GM12878 (cell line): Measurements from ENCODE around the gene ARHGAP12. TPM values are rescaled to one million over a fixed set of nuclear protein-coding genes. Genes with fewer than 3 reads are reported as not detected.

Source experiments
- ATAC-seq: fragments of 200-7000 bp; cut with Tn5 transposase; 3 replicates; pipeline ENCODE4 v1.9.1; 2020; ENCODE audit warnings: mild to moderate bottlenecking, moderate library complexity
- BruUV-seq: library from RNA; stranded (reverse); fragments of 400-500 nt; replicated peaks from 2 replicates; lab custom pipeline; 2021; lab: Mats Ljungman, UMichigan
- CTCF ChIA-PET: fragments of 300-600 bp; sonication (Branson Sonifier 250); formaldehyde crosslinking; extraction: SDS; loops from one replicate; lab custom pipeline; 2021; ENCODE audit warnings: inconsistent platforms; lab: Yijun Ruan, JAX
- POLR2A ChIA-PET: fragments of 350-600 bp; formaldehyde crosslinking; extraction: SDS; loops from one replicate; lab custom pipeline; 2021; ENCODE audit warnings: inconsistent platforms; lab: Charles Lee
- RAD21 ChIA-PET: fragments of 300-600 bp; sonication (Branson Sonifier 250); formaldehyde crosslinking; loops from one replicate; lab custom pipeline; 2023; ENCODE audit warnings: antibody characterized with exemption; ENCODE audit not compliant: unreplicated experiment; lab: Charles Lee
- SMC1A ChIA-PET: fragments of 300-600 bp; sonication (Branson Sonifier 250); formaldehyde crosslinking; loops from one replicate; lab custom pipeline; 2023; ENCODE audit not compliant: unreplicated experiment, uncharacterized antibody; lab: Charles Lee
- DNase-seq: peaks from one replicate; pipeline ENCODE4 v3.0.0-alpha.2; 2011; ENCODE audit warnings: low read depth, low spot score
- FAIRE-seq: peaks from 3 replicates; lab custom pipeline; 2011; peaks lifted over from hg19 to GRCh38; lab: Jason Lieb, UNC
- H2AFZ ChIP-seq: 2 replicates; pipeline ENCODE4 v1.6.0; 2011; ENCODE audit warnings: low read depth, low read length, control low read depth; ENCODE audit not compliant: control insufficient read depth
- H3K27ac ChIP-seq: 2 replicates; pipeline ENCODE4 v1.5.1; 2011; ENCODE audit warnings: control low read depth; ENCODE audit not compliant: control insufficient read depth, insufficient read depth
- H3K27me3 ChIP-seq, 2 experiments: replicated peaks in 1 of 2; 2 replicates each; pipeline versions ENCODE4 v1.6.0 to v1.6.1; 2011; ENCODE audit warnings: low read length in 1 of 2; ENCODE audit not compliant: control insufficient read depth in 2 of 2, insufficient read depth in 2 of 2
- H3K36me3 ChIP-seq, 2 experiments: 2 replicates each; pipeline ENCODE4 v1.5.1; 2011; ENCODE audit warnings: low read length in 1 of 2; ENCODE audit not compliant: control insufficient read depth in 2 of 2, insufficient read depth in 2 of 2
- H3K4me1 ChIP-seq: 2 replicates; pipeline ENCODE4 v1.6.1; 2011; ENCODE audit warnings: mild to moderate bottlenecking, low read length, moderate library complexity, mixed read lengths; ENCODE audit not compliant: control insufficient read depth, insufficient read depth
- H3K4me2 ChIP-seq: 2 replicates; pipeline ENCODE4 v1.6.0; 2011; ENCODE audit warnings: control low read depth; ENCODE audit not compliant: control insufficient read depth, insufficient read depth
- H3K4me3 ChIP-seq: fragments of 200-600 bp; sonication (generic); 2 replicates; pipeline ENCODE4 v1.5.1; 2016
- H3K79me2 ChIP-seq: 2 replicates; pipeline ENCODE4 v1.6.0; 2011; ENCODE audit warnings: low read length; ENCODE audit not compliant: control insufficient read depth, insufficient read depth
- H3K9ac ChIP-seq: 2 replicates; pipeline ENCODE4 v1.8.0; 2011; ENCODE audit warnings: low read length, control low read depth, mixed read lengths; ENCODE audit not compliant: control insufficient read depth, insufficient read depth
- H3K9me3 ChIP-seq: replicated peaks from 3 replicates; pipeline ENCODE4 v1.5.1; 2011; ENCODE audit warnings: mild to moderate bottlenecking, low read length; ENCODE audit not compliant: control insufficient read depth, insufficient read depth
- H4K20me1 ChIP-seq: 2 replicates; pipeline ENCODE4 v1.6.0; 2011; ENCODE audit not compliant: control insufficient read depth, insufficient read depth
- BRCA1 ChIP-seq: IDR thresholded peaks from 2 replicates; pipeline ENCODE4 v1.6.1; 2011; ENCODE audit warnings: low read depth, low read length, improper control_type of control experiment
- EED ChIP-seq: sonication (generic); IDR thresholded peaks from 2 replicates; pipeline ENCODE4 v1.6.1; 2016; ENCODE audit warnings: antibody characterized with exemption, low read depth
- FOS ChIP-seq: IDR thresholded peaks from 3 replicates; pipeline ENCODE4 v1.6.1; 2011; ENCODE audit warnings: borderline replicate concordance; ENCODE audit not compliant: insufficient read length; ENCODE audit errors: extremely low read depth
- FOXM1 ChIP-seq: IDR thresholded peaks from 2 replicates; pipeline ENCODE4 v1.6.1; 2012; ENCODE audit warnings: low read depth, mild to moderate bottlenecking, inconsistent platforms, low read length, moderate library complexity
- MEF2A ChIP-seq: IDR thresholded peaks from 2 replicates; pipeline ENCODE4 v1.6.1; 2011; ENCODE audit warnings: low read depth, mild to moderate bottlenecking, low read length, moderate library complexity; ENCODE audit not compliant: insufficient read depth
- MTA2 ChIP-seq: fragments of 450-650 bp; IDR thresholded peaks from 2 replicates; pipeline ENCODE4 v1.6.1; 2016; ENCODE audit warnings: low read depth, mild to moderate bottlenecking, moderate library complexity
- MTA3 ChIP-seq: IDR thresholded peaks from 2 replicates; pipeline ENCODE4 v1.6.1; 2012; ENCODE audit warnings: low read length, inconsistent platforms, borderline replicate concordance
- NRF1 ChIP-seq: conservative IDR thresholded peaks from 2 replicates; pipeline ENCODE4 v1.6.1; 2011; ENCODE audit warnings: mild to moderate bottlenecking, low read depth, low read length, improper control_type of control experiment
- RB1 ChIP-seq: fragments of 450-650 bp; formaldehyde crosslinking; IDR thresholded peaks from 2 replicates; pipeline ENCODE4 v1.6.1; 2017; ENCODE audit warnings: mild to moderate bottlenecking, borderline replicate concordance
- SP1 ChIP-seq: IDR thresholded peaks from one replicate; pipeline ENCODE4 v1.6.1; 2011; ENCODE audit warnings: low read depth, low read length
- ZBED1 ChIP-seq: IDR thresholded peaks from 2 replicates; pipeline ENCODE4 v1.6.1; 2016; ENCODE audit warnings: borderline replicate concordance
- WGBS: methylation state at CpG from one replicate; pipeline ENCODE4 v1.1.6; 2016; ENCODE audit warnings: low lambda C conversion rate; ENCODE audit not compliant: insufficient replicate concordance, insufficient coverage; ENCODE audit errors: missing lambda C conversion rate; 5-methylcytosine and 5-hydroxymethylcytosine counted together
- in situ Hi-C: fragments of 300-500 bp; cut with MboI; formaldehyde crosslinking; loops from 9 replicates; pipeline ENCODE4 v1.14.3; 2018; ENCODE audit warnings: mixed read lengths
- intact Hi-C: fragments of 100-400 bp; cut with micrococcal nuclease; formaldehyde crosslinking; loops from one replicate; pipeline ENCODE4 v1.14.2; 2022; ENCODE audit not compliant: unreplicated experiment
- polyA plus RNA-seq, 11 experiments: library from polyadenylated mRNA; depleted of rRNA in 4 of 11; unstranded in 6 of 11; stranded (reverse) in 5 of 11; fragments of >200 nt; fragmentation: Nextera tagmentation in 4 of 11; fragmentation: Illumina TruSeq in 1 of 11; extraction: Ambion mirVana in 4 of 11; extraction: Trizol in 1 of 11; gene quantifications; 1 replicate in 1 of 11; 2 replicates in 10 of 11; pipeline versions ENCODE4 v1.2.1 to v1.2.3, GENCODE V29; 2011 to 2016; ENCODE audit warnings: inconsistent platforms in 2 of 11, missing spikeins in 2 of 11, low read depth in 1 of 11
- total RNA-seq, 4 experiments: library from RNA; depleted of rRNA in 3 of 4; stranded (reverse); fragments of >200 nt in 3 of 4; fragmentation: Illumina TruSeq in 1 of 4; extraction: Trizol in 1 of 4; gene quantifications; 2 replicates each; pipeline versions ENCODE4 v1.2.1 to v1.2.3, GENCODE V29; 2013 to 2021
- TF ChIP-seq, protein P1 (sequence below): IDR thresholded peaks from 2 replicates; pipeline ENCODE4 v1.6.1; 2012; ENCODE audit warnings: improper control_type of control experiment, low read depth, low read length; ENCODE audit not compliant: insufficient replicate concordance
- TF ChIP-seq, protein P2 (sequence below): IDR thresholded peaks from 2 replicates; pipeline ENCODE4 v1.6.1; 2011; ENCODE audit warnings: low read depth, mild to moderate bottlenecking, low read length, moderate library complexity, borderline replicate concordance; ENCODE audit errors: extremely low read depth

ARHGAP12 gene
- total and polyA plus RNA-seq, 10 of the 15 experiments (the other 5 are each of a cell fraction or from before 2014, with no cell fraction given): 5.4 to 15.6 (median 8.5) TPM

DNA sequence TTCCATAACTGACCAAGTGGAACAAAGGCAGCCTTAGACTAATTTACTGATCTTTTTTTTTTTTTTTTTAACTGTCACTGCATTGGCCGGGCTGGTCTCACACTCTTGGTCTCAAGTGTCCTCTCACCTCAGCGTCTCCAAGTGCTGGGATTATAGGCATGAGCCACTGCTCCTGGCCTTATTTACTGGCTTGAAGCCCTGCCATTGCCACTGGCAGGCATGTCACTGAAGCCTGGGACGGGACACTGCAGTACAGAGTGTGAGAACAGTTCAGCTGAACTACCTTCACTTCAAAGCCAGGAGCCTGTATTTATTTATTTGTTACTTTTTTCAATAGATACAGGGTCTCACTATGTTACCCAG is 15.4 kb upstream of the ARHGAP12 start:
- Histone ChIP-seq H3K4me2 (no peak overlapping the region), H3K9me3 (no peaks in the 10 kb centered on the region), H3K4me3 (no peak overlapping the region), H3K36me3 (no peaks in the 10 kb centered on the region), H3K27ac (no peak overlapping the region), H4K20me1 (no peaks in the 10 kb centered on the region), H3K27me3 (no peaks in the 10 kb centered on the region), H2AFZ (no peak overlapping the region), H3K9ac (no peak overlapping the region), H3K4me1 (no peaks in the 10 kb centered on the region), H3K79me2 (no peaks in the 10 kb centered on the region)
- no peak for ATAC-seq
- ChIA-PET CTCF (no interaction called here), POLR2A (interaction anchor here (2.4 kb wide), 1 partner anchor 14 kb away, joined by 6 read pairs; no protein-coding TSS in a partner anchor), RAD21 (no interaction called here), SMC1A (no interaction called here)
- DNase-seq: no peak
- in situ Hi-C loops (no loop called here), intact Hi-C loops (loop anchor here (5.0 kb wide), 1 partner anchor 48 kb away; no protein-coding TSS in a partner anchor)
- TF ChIP-seq BRCA1 (no peak), SP1 (no peak), RB1 (no peak), FOXM1 (no peak), MTA3 (no peak), EED (no peak), NRF1 (no peak), ZBED1 (no peak), FOS (no peak), MEF2A (no peak), MTA2 (no peak)
- TF ChIP-seq, protein P1, sequence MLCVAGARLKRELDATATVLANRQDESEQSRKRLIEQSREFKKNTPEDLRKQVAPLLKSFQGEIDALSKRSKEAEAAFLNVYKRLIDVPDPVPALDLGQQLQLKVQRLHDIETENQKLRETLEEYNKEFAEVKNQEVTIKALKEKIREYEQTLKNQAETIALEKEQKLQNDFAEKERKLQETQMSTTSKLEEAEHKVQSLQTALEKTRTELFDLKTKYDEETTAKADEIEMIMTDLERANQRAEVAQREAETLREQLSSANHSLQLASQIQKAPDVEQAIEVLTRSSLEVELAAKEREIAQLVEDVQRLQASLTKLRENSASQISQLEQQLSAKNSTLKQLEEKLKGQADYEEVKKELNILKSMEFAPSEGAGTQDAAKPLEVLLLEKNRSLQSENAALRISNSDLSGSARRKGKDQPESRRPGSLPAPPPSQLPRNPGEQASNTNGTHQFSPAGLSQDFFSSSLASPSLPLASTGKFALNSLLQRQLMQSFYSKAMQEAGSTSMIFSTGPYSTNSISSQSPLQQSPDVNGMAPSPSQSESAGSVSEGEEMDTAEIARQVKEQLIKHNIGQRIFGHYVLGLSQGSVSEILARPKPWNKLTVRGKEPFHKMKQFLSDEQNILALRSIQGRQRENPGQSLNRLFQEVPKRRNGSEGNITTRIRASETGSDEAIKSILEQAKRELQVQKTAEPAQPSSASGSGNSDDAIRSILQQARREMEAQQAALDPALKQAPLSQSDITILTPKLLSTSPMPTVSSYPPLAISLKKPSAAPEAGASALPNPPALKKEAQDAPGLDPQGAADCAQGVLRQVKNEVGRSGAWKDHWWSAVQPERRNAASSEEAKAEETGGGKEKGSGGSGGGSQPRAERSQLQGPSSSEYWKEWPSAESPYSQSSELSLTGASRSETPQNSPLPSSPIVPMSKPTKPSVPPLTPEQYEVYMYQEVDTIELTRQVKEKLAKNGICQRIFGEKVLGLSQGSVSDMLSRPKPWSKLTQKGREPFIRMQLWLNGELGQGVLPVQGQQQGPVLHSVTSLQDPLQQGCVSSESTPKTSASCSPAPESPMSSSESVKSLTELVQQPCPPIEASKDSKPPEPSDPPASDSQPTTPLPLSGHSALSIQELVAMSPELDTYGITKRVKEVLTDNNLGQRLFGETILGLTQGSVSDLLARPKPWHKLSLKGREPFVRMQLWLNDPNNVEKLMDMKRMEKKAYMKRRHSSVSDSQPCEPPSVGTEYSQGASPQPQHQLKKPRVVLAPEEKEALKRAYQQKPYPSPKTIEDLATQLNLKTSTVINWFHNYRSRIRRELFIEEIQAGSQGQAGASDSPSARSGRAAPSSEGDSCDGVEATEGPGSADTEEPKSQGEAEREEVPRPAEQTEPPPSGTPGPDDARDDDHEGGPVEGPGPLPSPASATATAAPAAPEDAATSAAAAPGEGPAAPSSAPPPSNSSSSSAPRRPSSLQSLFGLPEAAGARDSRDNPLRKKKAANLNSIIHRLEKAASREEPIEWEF: no peak
- TF ChIP-seq, protein P2, sequence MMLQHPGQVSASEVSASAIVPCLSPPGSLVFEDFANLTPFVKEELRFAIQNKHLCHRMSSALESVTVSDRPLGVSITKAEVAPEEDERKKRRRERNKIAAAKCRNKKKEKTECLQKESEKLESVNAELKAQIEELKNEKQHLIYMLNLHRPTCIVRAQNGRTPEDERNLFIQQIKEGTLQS: no peak
- WGBS: 90% methylated on average over 3 of the region's 3 CpGs
- no peak for FAIRE-seq
- BruUV-seq: no TSS peak
